ENCODE data around the gene CFAP54. TPM values are rescaled to one million over a fixed set of nuclear protein-coding genes. Genes with fewer than 3 reads are reported as not detected.

The CFAP54 gene
- total and polyA plus RNA-seq, 2 experiments from 2014 or later = 0.07 to 0.76 TPM

GRCh38 chr12:96489392-96490056 is at the start of gene CFAP54 (continued):
- TF ChIP-seq EZH2phosphoT487 (IDR thresholded peaks at IDR 0.05; ENCODE audit: unreplicated experiment) (no peak), ETS1 (IDR thresholded peaks at IDR 0.05) (no peak), ZNF114 (CRISPR knock-in tag; IDR thresholded peaks at IDR 0.05) (no peak), EZH2 (IDR thresholded peaks at IDR 0.05; ENCODE audit: low read depth, unreplicated experiment) (no peak)

- Histone ChIP-seq H3K27ac (ENCODE audit: low read depth) (no peak overlapping the region), H3K9me2 (ENCODE audit: insufficient read depth) (no peaks in the 10 kb centered on the region), H2AFZ (no peak overlapping the region), H3K79me2 (replicated peaks; ENCODE audit: insufficient read depth) (no peaks in the 10 kb centered on the region), H3K4me2 (no peak overlapping the region), H3K4me1 (ENCODE audit: insufficient read depth) (no peaks in the 10 kb centered on the region), H3K36me3 (ENCODE audit: insufficient read depth) (no peaks in the 10 kb centered on the region), H3K4me3 (no peak overlapping the region), H3F3A (replicated peaks; ENCODE audit: low read depth) (no peaks in the 10 kb centered on the region), H4K20me1 (replicated peaks; ENCODE audit: insufficient read depth) (no peaks in the 10 kb centered on the region), H3K27me3 (ENCODE audit: insufficient read depth) (no peaks in the 10 kb centered on the region)
- no peaks in the 10 kb centered on the region for H3K36me3 Mint-ChIP-seq (ENCODE audit: low read depth)
- no peak overlapping the region for H3K4me3 Mint-ChIP-seq
- ATAC-seq (no peak), DNase-seq (ENCODE audit: low spot score) (no peak)
- H3K27ac Mint-ChIP-seq = no peak overlapping the region
- no peaks in the 10 kb centered on the region for H3K27me3 Mint-ChIP-seq (ENCODE audit: insufficient read depth, low read depth, poor library complexity)
- no peaks in the 10 kb centered on the region; the same call in 2 of the 3 replicates for H3K4me1 Mint-ChIP-seq
- no peak for TF ChIP-seq ZNF462 (CRISPR knock-in tag; IDR thresholded peaks at IDR 0.05)
- TF ChIP-seq STAT1 (IDR thresholded peaks at IDR 0.05; ENCODE audit: unreplicated experiment) = no peak
- TF ChIP-seq REST (IDR thresholded peaks at IDR 0.05; ENCODE audit: unreplicated experiment) = no peak
- no peak for TF ChIP-seq NANOG (IDR thresholded peaks at IDR 0.05; ENCODE audit: borderline replicate concordance)
- TF ChIP-seq ETS1 (IDR thresholded peaks at IDR 0.05) = no peak
- peaks cover 3% of the 10 kb centered on the region; the same call in 1 of the 3 replicates for H3K9me3 Mint-ChIP-seq
Measured at GRCh38 chr12:96441816-96442215, 47.6 kb upstream of the CFAP54 start.
